Measurements from ENCODE around the gene PGM2.
"Not testable (repeated sequence)": the region's sequence is repeated elsewhere in the genome, so short reads cannot be mapped to it uniquely, and the experiment has no call there.

The PGM2 gene

GRCh38 chr4:37826295-37827029 lies at the start of gene PGM2:
PGM2 (plus strand) TSS chr4:37826686; CDS start chr4:37826733, 47 bp downstream.
- DNase-seq, result peak; percentile 88

GRCh38 chr4:37779896-37780295 lies 46.6 kb upstream of the PGM2 start:
- no peak for DNase-seq

- peak; percentile 71 for DNase-seq
Observed at GRCh38 chr4:37780444-37781130, 45.9 kb upstream of the PGM2 start.

GRCh38 chr4:37781131-37781455 lies 45.4 kb upstream of the PGM2 start:
- no peak for DNase-seq

- not testable (repeated sequence) for DNase-seq
Observed at GRCh38 chr4:37786267-37786666, 40.2 kb upstream of the PGM2 start.

GRCh38 chr4:37787883-37788460 lies 38.5 kb upstream of the PGM2 start:
- DNase-seq, result not testable (repeated sequence)

GRCh38 chr4:37788819-37789218 lies 37.7 kb upstream of the PGM2 start:
- DNase-seq, result no peak

GRCh38 chr4:37792241-37792640 lies 34.2 kb upstream of the PGM2 start:
- DNase-seq, result no peak

GRCh38 chr4:37793562-37793961 lies 32.9 kb upstream of the PGM2 start:
- DNase-seq, result peak; percentile 35

GRCh38 chr4:37794056-37794455 lies 32.4 kb upstream of the PGM2 start:
- no peak for DNase-seq

- no peak for DNase-seq
Observed at GRCh38 chr4:37795581-37796195, 30.8 kb upstream of the PGM2 start.

GRCh38 chr4:37797374-37797773 lies 29.1 kb upstream of the PGM2 start:
- no peak for DNase-seq

GRCh38 chr4:37797923-37798322 lies 28.6 kb upstream of the PGM2 start:
- no peak for DNase-seq

GRCh38 chr4:37798616-37799015 lies 27.9 kb upstream of the PGM2 start:
- DNase-seq, result no peak

- DNase-seq, result no peak
Observed at GRCh38 chr4:37799941-37800554, 26.4 kb upstream of the PGM2 start.

GRCh38 chr4:37802068-37802666 lies 24.3 kb upstream of the PGM2 start:
- DNase-seq, result no peak

- DNase-seq, result peak; percentile 73
Observed at GRCh38 chr4:37803348-37803973, 23.0 kb upstream of the PGM2 start.

GRCh38 chr4:37805091-37805490 lies 21.4 kb upstream of the PGM2 start:
- DNase-seq, result no peak

GRCh38 chr4:37812713-37813112 lies 13.8 kb upstream of the PGM2 start:
- DNase-seq, result no peak

- no peak for DNase-seq
Observed at GRCh38 chr4:37815591-37815990, 10.9 kb upstream of the PGM2 start.

- peak; percentile 64 for DNase-seq
Observed at GRCh38 chr4:37816006-37816405, 10.5 kb upstream of the PGM2 start.

GRCh38 chr4:37816719-37817118 lies 9.8 kb upstream of the PGM2 start:
- DNase-seq, result no peak

Measured in CD4-positive, alpha-beta T cell treated with Interleukin-21 for 1 hour (primary cell).